Fibroblast of mammary gland (primary cell): ENCODE data around the gene TGFBR1.

Experiments used
- DNase-seq: peaks from one replicate; pipeline ENCODE4 v3.0.0-alpha.2; 2010; ENCODE audit warnings: low read depth
- H3K4me3 ChIP-seq: 2 replicates; pipeline ENCODE4 v1.5.1; 2011; ENCODE audit warnings: low read depth, mild to moderate bottlenecking, low read length, moderate library complexity; ENCODE audit not compliant: control insufficient read depth
- CTCF ChIP-seq: conservative IDR thresholded peaks from 2 replicates; pipeline ENCODE4 v1.5.1; 2011; ENCODE audit warnings: low read depth, low read length, inconsistent platforms; ENCODE audit not compliant: control insufficient read depth, insufficient read depth

The TGFBR1 gene

GRCh38 chr9:99182356-99182755 is 77.4 kb downstream of the TGFBR1 start:
- TF ChIP-seq CTCF, result no peak
- peak; percentile 40 for DNase-seq
- H3K4me3 ChIP-seq, result no peak overlapping the region

GRCh38 chr9:99183616-99184015 is 78.7 kb downstream of the TGFBR1 start:
- DNase-seq, result no peak
- no peak for TF ChIP-seq CTCF

GRCh38 chr9:99184110-99184474 is 79.2 kb downstream of the TGFBR1 start:
- no peak overlapping the region for H3K4me3 ChIP-seq
- no peak for DNase-seq
- TF ChIP-seq CTCF, result no peak

More at GRCh38 chr9:99183616-99184015, 78.7 kb downstream of the TGFBR1 start:
- H3K4me3 ChIP-seq, result no peak overlapping the region

- peak overlapping the region; percentile 31 for H3K4me3 ChIP-seq
- DNase-seq, result peak; percentile 95
- TF ChIP-seq CTCF, result peak; percentile 97
Measured at GRCh38 chr9:99184475-99185347, 79.8 kb downstream of the TGFBR1 start.

- no peak for TF ChIP-seq CTCF
- peak overlapping the region; percentile 31 for H3K4me3 ChIP-seq
- DNase-seq, result no peak
Measured at GRCh38 chr9:99185348-99185632, 80.4 kb downstream of the TGFBR1 start.

- no peak overlapping the region for H3K4me3 ChIP-seq
- TF ChIP-seq CTCF, result no peak
- no peak for DNase-seq
Measured at GRCh38 chr9:99185934-99186333, 81.0 kb downstream of the TGFBR1 start.
